Keratinocyte (primary cell): Measurements from ENCODE around the gene TTC3. TPM values are rescaled to one million over a fixed set of nuclear protein-coding genes. Genes with fewer than 3 reads are reported as not detected.
"Not testable (repeated sequence)": the region's sequence is repeated elsewhere in the genome, so short reads cannot be mapped to it uniquely, and the experiment has no call there.

Source experiments
- DNase-seq: peaks from one replicate; pipeline ENCODE4 v3.0.0-alpha.2; 2011; ENCODE audit warnings: low read depth, missing footprints, low spot score
- FAIRE-seq: peaks from 2 replicates; lab custom pipeline; 2011; peaks lifted over from hg19 to GRCh38; lab: Jason Lieb, UNC
- H2AFZ ChIP-seq: 2 replicates; pipeline ENCODE4 v1.6.0; 2012; ENCODE audit warnings: low read length, control low read depth, inconsistent platforms; ENCODE audit not compliant: control insufficient read depth
- H3K27ac ChIP-seq: 2 replicates; pipeline ENCODE4 v1.5.1; 2011; ENCODE audit warnings: low read length; ENCODE audit not compliant: control insufficient read depth, insufficient read depth
- H3K27me3 ChIP-seq: 3 replicates; pipeline ENCODE4 v1.6.0; 2011; ENCODE audit warnings: low read length; ENCODE audit not compliant: control insufficient read depth, insufficient read depth; ENCODE audit errors: extremely low read depth
- H3K36me3 ChIP-seq, 2 experiments: 2 replicates in 1 of 2; 3 replicates in 1 of 2; pipeline ENCODE4 v1.5.1; 2011; ENCODE audit warnings: low read length in 2 of 2, mild to moderate bottlenecking in 1 of 2; ENCODE audit not compliant: control insufficient read depth in 2 of 2, insufficient read depth in 2 of 2; ENCODE audit errors: extremely low read depth in 1 of 2
- H3K4me1 ChIP-seq: 3 replicates; pipeline ENCODE4 v1.5.1; 2011; ENCODE audit warnings: low read length; ENCODE audit not compliant: control insufficient read depth, insufficient read depth; ENCODE audit errors: extremely low read depth
- H3K4me2 ChIP-seq: 3 replicates; pipeline ENCODE4 v1.6.0; 2011; ENCODE audit warnings: low read depth, low read length; ENCODE audit not compliant: control insufficient read depth, insufficient read depth; ENCODE audit errors: extremely low read depth
- H3K4me3 ChIP-seq, 3 experiments: fragments of 200-600 bp in 1 of 3; sonication (generic) in 1 of 3; 2 replicates in 2 of 3; 3 replicates in 1 of 3; pipeline ENCODE4 v1.5.1; 2011 to 2016; ENCODE audit warnings: low read length in 3 of 3, mild to moderate bottlenecking in 3 of 3, control low read depth in 2 of 3, inconsistent platforms in 1 of 3, low read depth in 1 of 3, mixed read lengths in 1 of 3, mixed run types in 1 of 3, moderate library complexity in 1 of 3; ENCODE audit not compliant: control insufficient read depth in 2 of 3, insufficient read depth in 2 of 3; ENCODE audit errors: extremely low read depth in 1 of 3
- H3K79me2 ChIP-seq: 2 replicates; pipeline ENCODE4 v1.6.0; 2012; ENCODE audit warnings: low read length; ENCODE audit not compliant: control insufficient read depth, insufficient read depth
- H3K9ac ChIP-seq: 3 replicates; pipeline ENCODE4 v1.6.0; 2011; ENCODE audit warnings: low read length; ENCODE audit not compliant: control insufficient read depth, insufficient read depth; ENCODE audit errors: extremely low read depth
- H3K9me1 ChIP-seq: 3 replicates; pipeline ENCODE4 v1.6.0; 2011; ENCODE audit warnings: low read length; ENCODE audit not compliant: control insufficient read depth, insufficient read depth; ENCODE audit errors: extremely low read depth
- H3K9me3 ChIP-seq: 2 replicates; pipeline ENCODE4 v1.5.1; 2012; ENCODE audit warnings: low read depth, low read length; ENCODE audit not compliant: control insufficient read depth
- H4K20me1 ChIP-seq: 3 replicates; pipeline ENCODE4 v1.6.0; 2011; ENCODE audit warnings: low read length; ENCODE audit not compliant: control insufficient read depth, insufficient read depth; ENCODE audit errors: extremely low read depth
- EZH2 ChIP-seq: IDR thresholded peaks from one replicate; pipeline ENCODE4 v1.6.1; 2012; ENCODE audit warnings: inconsistent platforms, mild to moderate bottlenecking, low read length, moderate library complexity
- dilution Hi-C: fragments of 300-500 bp; cut with MboI; formaldehyde crosslinking; loops from one replicate; pipeline ENCODE4 v1.7.0; 2020; ENCODE audit warnings: low sequenced_read_pairs; ENCODE audit not compliant: extremely low pct_ligation_motif_present
- polyA plus RNA-seq, 5 experiments: library from polyadenylated mRNA; depleted of rRNA in 3 of 5; stranded (reverse) in 3 of 5; stranded (forward) in 1 of 5; unstranded in 1 of 5; fragments of >200 nt; gene quantifications; 1 replicate in 1 of 5; 2 replicates in 3 of 5; 3 replicates in 1 of 5; pipeline versions ENCODE4 v1.2.1 to v1.2.3, GENCODE V29; 2011 to 2012; ENCODE audit warnings: missing spikeins in 2 of 5, low read depth in 1 of 5, low replicate concordance in 1 of 5
- TF ChIP-seq, protein P1 (sequence below), 3 experiments: IDR thresholded peaks in 1 of 3; conservative IDR thresholded peaks in 1 of 3; optimal IDR thresholded peaks in 1 of 3; 2 replicates in 2 of 3; 3 replicates in 1 of 3; pipeline versions ENCODE3 to v1.5.1; 2011; ENCODE audit warnings: low read length in 3 of 3, mild to moderate bottlenecking in 3 of 3, moderate library complexity in 2 of 3, control low read depth in 1 of 3, inconsistent platforms in 1 of 3; ENCODE audit not compliant: insufficient read depth in 2 of 3; ENCODE audit errors: extremely low read depth in 1 of 3

Gene TTC3
- polyA plus RNA-seq, 1 donor (not counting 4 experiments of a cell fraction or from before 2014, with no cell fraction given): 38.5 TPM

DNA sequence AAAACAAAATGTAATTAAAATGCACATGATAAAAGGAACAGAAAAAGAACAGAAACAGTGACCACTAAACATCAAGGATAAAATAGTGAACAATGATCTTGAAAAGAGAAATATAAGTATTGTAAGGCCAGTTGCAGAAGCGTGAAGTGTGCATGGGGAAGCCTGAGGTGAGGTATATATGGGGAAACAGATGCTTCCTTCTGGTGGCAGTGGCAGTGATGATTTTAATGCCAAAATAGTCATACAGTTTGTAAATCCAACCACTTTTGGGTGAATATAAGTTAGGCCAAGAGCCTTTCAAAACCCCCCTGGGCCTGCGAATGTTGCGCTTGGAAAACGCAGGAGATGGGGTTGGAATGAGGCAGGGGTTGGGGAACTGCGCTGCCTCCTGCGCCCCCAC is 27.3 kb downstream of the TTC3 start:
- H4K20me1 ChIP-seq: no peaks in the 10 kb centered on the region
- H3K9me1 ChIP-seq: no peaks in the 10 kb centered on the region
- no peak overlapping the region for H3K4me2 ChIP-seq
- no peak for FAIRE-seq
- H3K27me3 ChIP-seq: no peaks in the 10 kb centered on the region
- TF ChIP-seq, protein P1, sequence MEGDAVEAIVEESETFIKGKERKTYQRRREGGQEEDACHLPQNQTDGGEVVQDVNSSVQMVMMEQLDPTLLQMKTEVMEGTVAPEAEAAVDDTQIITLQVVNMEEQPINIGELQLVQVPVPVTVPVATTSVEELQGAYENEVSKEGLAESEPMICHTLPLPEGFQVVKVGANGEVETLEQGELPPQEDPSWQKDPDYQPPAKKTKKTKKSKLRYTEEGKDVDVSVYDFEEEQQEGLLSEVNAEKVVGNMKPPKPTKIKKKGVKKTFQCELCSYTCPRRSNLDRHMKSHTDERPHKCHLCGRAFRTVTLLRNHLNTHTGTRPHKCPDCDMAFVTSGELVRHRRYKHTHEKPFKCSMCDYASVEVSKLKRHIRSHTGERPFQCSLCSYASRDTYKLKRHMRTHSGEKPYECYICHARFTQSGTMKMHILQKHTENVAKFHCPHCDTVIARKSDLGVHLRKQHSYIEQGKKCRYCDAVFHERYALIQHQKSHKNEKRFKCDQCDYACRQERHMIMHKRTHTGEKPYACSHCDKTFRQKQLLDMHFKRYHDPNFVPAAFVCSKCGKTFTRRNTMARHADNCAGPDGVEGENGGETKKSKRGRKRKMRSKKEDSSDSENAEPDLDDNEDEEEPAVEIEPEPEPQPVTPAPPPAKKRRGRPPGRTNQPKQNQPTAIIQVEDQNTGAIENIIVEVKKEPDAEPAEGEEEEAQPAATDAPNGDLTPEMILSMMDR (optimal IDR thresholded peaks at IDR 0.05 in 1 of 3, IDR thresholded peaks at IDR 0.05 in 1 of 3, conservative IDR thresholded peaks at IDR 0.05 in 1 of 3; ENCODE audit: extremely low read depth in 1 of 3, insufficient read depth in 2 of 3, low read length in 3 of 3): no peak
- TF ChIP-seq EZH2: no peak
- peaks cover 5 to 10% of the 10 kb centered on the region in 2 experiments for H3K36me3 ChIP-seq
- no peak overlapping the region for H3K9ac ChIP-seq
- H3K9me3 ChIP-seq: no peaks in the 10 kb centered on the region
- peaks cover 1% of the 10 kb centered on the region for H3K79me2 ChIP-seq
- H3K4me3 ChIP-seq: no peak overlapping the region
- no peak overlapping the region for H2AFZ ChIP-seq
- peaks cover 13% of the 10 kb centered on the region for H3K4me1 ChIP-seq
- dilution Hi-C loops: no loop called here
- no peak overlapping the region for H3K27ac ChIP-seq
- no peak for DNase-seq

DNA sequence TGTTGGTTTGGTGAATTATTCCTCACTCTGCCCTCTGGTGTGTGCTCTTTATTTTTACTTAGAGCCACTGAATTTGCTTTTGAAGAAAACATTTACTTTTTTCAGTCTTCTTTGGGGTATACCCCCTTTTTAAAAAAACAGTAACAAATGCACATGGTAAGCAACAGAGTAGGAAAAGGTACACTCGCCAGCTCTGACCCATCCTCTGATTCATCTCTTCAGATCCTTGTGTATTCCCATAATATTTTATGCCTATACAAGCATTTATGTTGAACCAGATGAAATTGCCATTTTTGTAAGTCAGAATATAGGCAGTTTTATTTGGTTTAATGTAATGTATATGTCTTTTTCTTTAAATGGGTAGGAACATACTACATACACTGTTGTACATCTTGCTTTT is 28.3 kb downstream of the TTC3 start:
- Histone ChIP-seq H3K9me1 (no peaks in the 10 kb centered on the region), H2AFZ (no peak overlapping the region), H3K27me3 (no peaks in the 10 kb centered on the region), H3K36me3 (peaks cover 5 to 10% of the 10 kb centered on the region in 2 experiments), H3K79me2 (peaks cover 1% of the 10 kb centered on the region), H3K4me2 (no peak overlapping the region), H3K4me1 (peaks cover 13% of the 10 kb centered on the region), H3K27ac (no peak overlapping the region), H3K4me3 (no peak overlapping the region), H4K20me1 (no peaks in the 10 kb centered on the region), H3K9ac (no peak overlapping the region), H3K9me3 (no peaks in the 10 kb centered on the region)
- DNase-seq: no peak
- dilution Hi-C loops: no loop called here
- no peak for FAIRE-seq
- TF ChIP-seq, protein P1 (optimal IDR thresholded peaks at IDR 0.05 in 1 of 3, IDR thresholded peaks at IDR 0.05 in 1 of 3, conservative IDR thresholded peaks at IDR 0.05 in 1 of 3; ENCODE audit: extremely low read depth in 1 of 3, insufficient read depth in 2 of 3, low read length in 3 of 3): no peak
- no peak for TF ChIP-seq EZH2

DNA sequence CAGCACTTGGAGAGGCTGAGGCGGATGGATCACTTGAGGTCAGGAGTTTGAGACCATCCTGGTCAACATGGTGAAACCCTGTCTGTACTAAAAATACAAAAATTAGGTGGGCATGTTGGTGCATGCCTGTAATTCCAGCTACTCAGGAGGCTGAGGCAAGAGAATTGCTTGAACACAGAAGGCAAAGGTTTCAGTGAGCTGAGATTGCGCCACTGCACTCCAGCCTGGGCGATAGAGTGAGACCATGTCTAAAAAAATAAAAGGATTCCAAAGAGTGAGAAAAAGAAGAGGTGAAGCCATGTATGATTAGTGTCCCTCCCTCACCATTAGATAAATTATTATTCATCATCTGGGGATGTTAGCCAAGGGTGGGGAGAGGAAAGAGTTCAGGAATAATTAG is 29.7 kb downstream of the TTC3 start:
- H3K9me3 ChIP-seq, dilution Hi-C loops, DNase-seq, H3K4me3 ChIP-seq, H3K36me3 ChIP-seq, H4K20me1 ChIP-seq, H2AFZ ChIP-seq, FAIRE-seq, H3K4me2 ChIP-seq, H3K79me2 ChIP-seq, H3K9ac ChIP-seq, H3K9me1 ChIP-seq, H3K27ac ChIP-seq, H3K27me3 ChIP-seq: not testable (repeated sequence)
- H3K4me1 ChIP-seq: peaks cover 13% of the 10 kb centered on the region
